ENCODE data around the gene AIF1.

The AIF1 gene

DNA sequence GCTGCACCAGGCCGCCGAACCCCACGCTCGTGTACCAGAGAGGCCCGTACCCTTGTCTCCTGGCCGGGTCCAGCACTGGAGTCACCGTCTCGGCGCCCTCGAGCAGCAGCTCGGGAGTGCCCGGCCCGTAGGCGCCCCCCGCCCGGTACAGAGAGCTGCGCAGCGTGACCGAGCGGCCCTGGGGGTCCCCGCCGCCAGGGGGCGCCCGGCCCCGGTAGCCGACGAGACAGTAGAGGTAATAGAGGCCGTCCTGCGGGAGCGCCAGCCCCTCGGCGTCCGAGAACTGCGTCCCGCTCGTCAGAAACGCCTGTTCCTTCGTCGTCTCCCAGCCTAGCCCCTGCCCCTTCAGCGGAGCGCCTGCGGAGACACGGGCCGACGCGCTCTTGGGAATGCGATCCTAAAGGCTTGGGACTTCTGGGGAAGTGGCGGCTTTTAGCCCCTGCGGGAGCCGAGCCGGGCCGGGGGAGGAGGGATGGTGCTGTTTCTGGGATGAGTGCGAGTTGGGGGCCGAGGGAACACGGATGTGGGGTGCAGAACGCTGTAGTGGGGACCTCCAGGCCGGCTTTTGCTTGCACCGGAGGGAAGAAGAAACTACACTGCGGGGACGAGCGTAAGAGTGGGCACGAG, 34.1 kb upstream of the AIF1 start:
- no peak overlapping the region for H3K27ac ChIP-seq (ENCODE audit: low read length)
- peak overlapping the region; percentile 99 for H3K4me2 ChIP-seq (ENCODE audit: low read depth, low read length)
- peaks cover 19% of the 10 kb centered on the region for H3K4me1 ChIP-seq (ENCODE audit: low read length)
- H3K79me2 ChIP-seq (ENCODE audit: low read length), result no peaks in the 10 kb centered on the region
- H3K36me3 ChIP-seq (replicated peaks; ENCODE audit: insufficient read depth, low read length), result no peaks in the 10 kb centered on the region
- H3K9ac ChIP-seq (ENCODE audit: low read length), result peak overlapping the region; percentile 12; the same call in 1 of the 2 replicates
- peak overlapping the region; percentile 66 for H3K4me3 ChIP-seq (ENCODE audit: low read length)
- H3K9me3 ChIP-seq (replicated peaks; ENCODE audit: insufficient read depth, low read length), result no peaks in the 10 kb centered on the region
- peaks cover 63% of the 10 kb centered on the region for H3K27me3 ChIP-seq (replicated peaks; ENCODE audit: insufficient read depth, low read length)
- no peaks in the 10 kb centered on the region for H4K20me1 ChIP-seq (ENCODE audit: insufficient read depth, low read length)
- TF ChIP-seq, protein P1, sequence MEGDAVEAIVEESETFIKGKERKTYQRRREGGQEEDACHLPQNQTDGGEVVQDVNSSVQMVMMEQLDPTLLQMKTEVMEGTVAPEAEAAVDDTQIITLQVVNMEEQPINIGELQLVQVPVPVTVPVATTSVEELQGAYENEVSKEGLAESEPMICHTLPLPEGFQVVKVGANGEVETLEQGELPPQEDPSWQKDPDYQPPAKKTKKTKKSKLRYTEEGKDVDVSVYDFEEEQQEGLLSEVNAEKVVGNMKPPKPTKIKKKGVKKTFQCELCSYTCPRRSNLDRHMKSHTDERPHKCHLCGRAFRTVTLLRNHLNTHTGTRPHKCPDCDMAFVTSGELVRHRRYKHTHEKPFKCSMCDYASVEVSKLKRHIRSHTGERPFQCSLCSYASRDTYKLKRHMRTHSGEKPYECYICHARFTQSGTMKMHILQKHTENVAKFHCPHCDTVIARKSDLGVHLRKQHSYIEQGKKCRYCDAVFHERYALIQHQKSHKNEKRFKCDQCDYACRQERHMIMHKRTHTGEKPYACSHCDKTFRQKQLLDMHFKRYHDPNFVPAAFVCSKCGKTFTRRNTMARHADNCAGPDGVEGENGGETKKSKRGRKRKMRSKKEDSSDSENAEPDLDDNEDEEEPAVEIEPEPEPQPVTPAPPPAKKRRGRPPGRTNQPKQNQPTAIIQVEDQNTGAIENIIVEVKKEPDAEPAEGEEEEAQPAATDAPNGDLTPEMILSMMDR (IDR thresholded peaks at IDR 0.05; ENCODE audit: low read length), result peak; percentile 88
- no peak for TF ChIP-seq EZH2phosphoT487 (IDR thresholded peaks at IDR 0.05; ENCODE audit: low read length)
- no peak for TF ChIP-seq EZH2 (optimal IDR thresholded peaks at IDR 0.05; ENCODE audit: low read depth, low read length)
- no peaks in the 10 kb centered on the region for H3F3A ChIP-seq (ENCODE audit: insufficient read depth, low read length)
- H2AFZ ChIP-seq (ENCODE audit: low read length), result peak overlapping the region; percentile 93
- H3K9me2 ChIP-seq (replicated peaks; ENCODE audit: insufficient read depth, low read length), result no peaks in the 10 kb centered on the region
- peak; percentile 62 for DNase-seq

DNA sequence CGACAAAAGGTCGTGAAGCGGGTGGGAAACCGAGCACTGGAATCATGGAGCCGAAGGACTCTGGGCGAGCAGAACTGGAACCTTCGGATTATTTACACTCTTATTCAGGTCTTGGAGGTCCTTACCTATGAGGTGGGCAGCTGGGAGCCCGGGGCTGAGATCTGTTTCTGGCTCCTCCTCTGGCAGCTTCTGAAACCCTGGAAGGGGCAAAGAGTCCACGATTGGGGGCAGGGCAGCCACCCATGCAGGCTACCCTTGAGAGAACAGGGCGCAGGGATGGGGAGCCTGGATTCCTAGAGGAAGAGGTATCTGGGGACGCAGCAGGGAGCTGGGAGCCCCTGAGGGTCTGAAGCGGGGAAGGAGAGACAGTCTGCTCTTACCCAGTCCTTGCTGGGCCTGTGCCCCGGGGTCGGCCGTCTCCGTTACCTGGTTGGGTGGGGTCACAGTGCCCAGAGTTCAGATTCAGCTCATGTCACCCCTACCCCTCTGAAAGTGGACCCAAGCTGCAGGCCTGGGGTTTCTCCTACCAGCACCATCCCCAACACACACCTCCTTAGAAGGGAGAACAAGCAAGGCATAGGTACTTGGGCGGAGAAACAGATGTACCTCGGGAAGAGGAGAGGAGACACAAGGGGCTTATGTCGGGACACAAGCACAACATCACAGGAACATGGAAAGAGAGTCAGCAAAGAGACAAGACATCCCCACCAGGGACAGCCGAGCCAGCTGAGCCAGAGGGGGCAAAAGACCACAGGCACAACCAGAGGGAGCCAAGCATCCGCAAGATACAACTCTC, 33.4 kb upstream of the AIF1 start:
- TF ChIP-seq, protein P1 (IDR thresholded peaks at IDR 0.05; ENCODE audit: low read length), result no peak
- TF ChIP-seq EZH2 (optimal IDR thresholded peaks at IDR 0.05; ENCODE audit: low read depth, low read length) (no peak), EZH2phosphoT487 (IDR thresholded peaks at IDR 0.05; ENCODE audit: low read length) (no peak)
- H3K4me3 ChIP-seq (ENCODE audit: low read length), result peak overlapping the region; percentile 66
- H4K20me1 ChIP-seq (ENCODE audit: insufficient read depth, low read length), result no peaks in the 10 kb centered on the region
- DNase-seq, result no peak
- no peaks in the 10 kb centered on the region for H3F3A ChIP-seq (ENCODE audit: insufficient read depth, low read length)
- no peaks in the 10 kb centered on the region for H3K9me3 ChIP-seq (replicated peaks; ENCODE audit: insufficient read depth, low read length)
- H3K4me1 ChIP-seq (ENCODE audit: low read length), result peaks cover 19% of the 10 kb centered on the region
- H3K9me2 ChIP-seq (replicated peaks; ENCODE audit: insufficient read depth, low read length), result no peaks in the 10 kb centered on the region
- H3K27me3 ChIP-seq (replicated peaks; ENCODE audit: insufficient read depth, low read length), result peaks cover 63% of the 10 kb centered on the region
- no peak overlapping the region for H3K27ac ChIP-seq (ENCODE audit: low read length)
- H3K36me3 ChIP-seq (replicated peaks; ENCODE audit: insufficient read depth, low read length), result no peaks in the 10 kb centered on the region
- no peak overlapping the region for H3K9ac ChIP-seq (ENCODE audit: low read length)
- no peaks in the 10 kb centered on the region for H3K79me2 ChIP-seq (ENCODE audit: low read length)
- no peak overlapping the region for H2AFZ ChIP-seq (ENCODE audit: low read length)
- H3K4me2 ChIP-seq (ENCODE audit: low read depth, low read length), result peak overlapping the region; percentile 99

DNA sequence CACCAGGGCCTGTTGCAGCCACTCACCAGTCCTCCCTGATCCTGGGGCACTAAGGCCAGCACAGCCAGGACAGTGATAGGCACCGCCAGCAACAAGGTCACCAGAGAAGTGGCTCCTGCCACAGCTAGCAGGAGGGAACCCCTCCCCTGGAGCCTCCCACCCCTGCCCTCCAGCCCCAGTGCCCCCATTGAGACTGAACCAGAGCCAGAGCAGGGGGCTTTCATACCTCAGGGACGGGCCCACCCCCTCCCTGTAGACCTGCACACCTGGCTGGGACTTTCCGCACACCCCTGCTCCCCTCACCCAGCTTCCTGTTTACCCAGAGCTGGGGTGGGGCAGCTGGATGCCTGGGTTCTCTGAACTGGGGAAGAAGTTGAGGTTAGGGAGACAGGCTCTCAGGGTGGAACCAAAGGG, 32.8 kb upstream of the AIF1 start, which contains the start of gene LTB:
Gene LTB (minus strand): TSS at position 195 of the 414 bp plus-strand sequence. CDS start 7 bp downstream, at position 188.
- H3K4me1 ChIP-seq (ENCODE audit: low read length), result peaks cover 19% of the 10 kb centered on the region
- no peaks in the 10 kb centered on the region for H3F3A ChIP-seq (ENCODE audit: insufficient read depth, low read length)
- H3K4me2 ChIP-seq (ENCODE audit: low read depth, low read length), result peak within 1 kb of the TSS; percentile 99
- H4K20me1 ChIP-seq (ENCODE audit: insufficient read depth, low read length), result no peaks in the 10 kb centered on the region
- DNase-seq, result no peak
- no peaks in the 10 kb centered on the region for H3K79me2 ChIP-seq (ENCODE audit: low read length)
- no peak within 1 kb of the TSS for H3K27ac ChIP-seq (ENCODE audit: low read length)
- H3K27me3 ChIP-seq (replicated peaks; ENCODE audit: insufficient read depth, low read length), result peaks cover 63% of the 10 kb centered on the region
- H3K9me2 ChIP-seq (replicated peaks; ENCODE audit: insufficient read depth, low read length), result no peaks in the 10 kb centered on the region
- no peaks in the 10 kb centered on the region for H3K9me3 ChIP-seq (replicated peaks; ENCODE audit: insufficient read depth, low read length)
- TF ChIP-seq EZH2phosphoT487 (IDR thresholded peaks at IDR 0.05; ENCODE audit: low read length) (no peak), EZH2 (optimal IDR thresholded peaks at IDR 0.05; ENCODE audit: low read depth, low read length) (no peak)
- TF ChIP-seq, protein P1 (IDR thresholded peaks at IDR 0.05; ENCODE audit: low read length), result no peak
- H3K4me3 ChIP-seq (ENCODE audit: low read length), result peak within 1 kb of the TSS; percentile 66
- no peaks in the 10 kb centered on the region for H3K36me3 ChIP-seq (replicated peaks; ENCODE audit: insufficient read depth, low read length)
- peak within 1 kb of the TSS; percentile 93; the same call in 1 of the 2 replicates for H2AFZ ChIP-seq (ENCODE audit: low read length)
- no peak within 1 kb of the TSS for H3K9ac ChIP-seq (ENCODE audit: low read length)

Measured in MM.1S (cell line).